Smooth muscle cell (in vitro differentiated cells): Measurements from ENCODE around the gene DDOST. TPM values are rescaled to one million over a fixed set of nuclear protein-coding genes. Genes with fewer than 3 reads are reported as not detected.

Source experiments
- DNase-seq: peaks from one replicate; lab custom pipeline; 2025; ENCODE audit not compliant: unreplicated experiment; lab: John Stamatoyannopoulos, UW
- H2AFZ ChIP-seq: fragments of 200-600 bp; sonication (generic); 2 replicates; pipeline ENCODE4 v1.6.0; 2016; ENCODE audit warnings: antibody characterized with exemption, low read depth, mild to moderate bottlenecking
- H3F3A ChIP-seq: fragments of 200-600 bp; sonication (generic); 2 replicates; pipeline ENCODE4 v1.6.0; 2017; ENCODE audit warnings: antibody characterized with exemption, low read depth
- H3K27ac ChIP-seq: fragments of 200-600 bp; sonication (generic); 2 replicates; pipeline ENCODE4 v1.5.1; 2016; ENCODE audit warnings: low read depth, mild to moderate bottlenecking
- H3K27me3 ChIP-seq: fragments of 200-600 bp; sonication (generic); 2 replicates; pipeline ENCODE4 v1.6.1; 2016; ENCODE audit warnings: low read depth, mild to moderate bottlenecking
- H3K36me3 ChIP-seq: fragments of 200-600 bp; sonication (generic); 2 replicates; pipeline ENCODE4 v1.5.1; 2016; ENCODE audit warnings: low read depth
- H3K4me1 ChIP-seq: fragments of 200-600 bp; sonication (generic); 2 replicates; pipeline ENCODE4 v1.5.1; 2016; ENCODE audit warnings: low read depth
- H3K4me2 ChIP-seq: fragments of 200-600 bp; sonication (generic); 2 replicates; pipeline ENCODE4 v1.6.0; 2016; ENCODE audit warnings: mild to moderate bottlenecking
- H3K4me3 ChIP-seq: fragments of 200-600 bp; sonication (generic); 2 replicates; pipeline ENCODE4 v1.5.1; 2016; ENCODE audit warnings: mild to moderate bottlenecking
- H3K79me2 ChIP-seq: fragments of 200-600 bp; sonication (generic); 2 replicates; pipeline ENCODE4 v1.6.0; 2016; ENCODE audit warnings: low read depth, mild to moderate bottlenecking
- H3K9ac ChIP-seq: fragments of 200-600 bp; sonication (generic); 2 replicates; pipeline ENCODE4 v1.6.0; 2016; ENCODE audit warnings: low read depth
- H3K9me3 ChIP-seq: fragments of 200-600 bp; sonication (generic); replicated peaks from 2 replicates; pipeline ENCODE4 v1.5.1; 2016; ENCODE audit warnings: low read depth
- H4K20me1 ChIP-seq: fragments of 200-600 bp; sonication (generic); 2 replicates; pipeline ENCODE4 v1.6.0; 2016; ENCODE audit warnings: low read depth
- WGBS: methylation state at CpG from one replicate; pipeline ENCODE4 v1.1.7; 2016; ENCODE audit warnings: low lambda C conversion rate; 5-methylcytosine and 5-hydroxymethylcytosine counted together
- polyA plus RNA-seq: library from polyadenylated mRNA; unstranded; fragments of >200 nt; fragmentation: Nextera tagmentation; extraction: Ambion mirVana; gene quantifications from 2 replicates; pipeline ENCODE4 v1.2.1, GENCODE V29; 2016
- total RNA-seq: library from RNA; depleted of rRNA; stranded (reverse); fragments of >200 nt; gene quantifications from 2 replicates; pipeline ENCODE4 v1.2.3, GENCODE V29; 2014
- TF ChIP-seq, protein P1 (sequence below): fragments of 200-600 bp; sonication (generic); IDR thresholded peaks from 2 replicates; pipeline ENCODE4 v1.5.1; 2017; ENCODE audit warnings: borderline replicate concordance, mild to moderate bottlenecking, antibody characterized with exemption; ENCODE audit not compliant: insufficient read depth, poor library complexity, severe bottlenecking

Gene DDOST
- total and polyA plus RNA-seq, 2 experiments from 2014 or later = 267 to 439 TPM

GRCh38 chr1:20619999-20620398 lies 41.2 kb downstream of the DDOST start:
- Histone ChIP-seq H3K4me3 (no peak overlapping the region), H3K4me2 (no peak overlapping the region), H4K20me1 (no peaks in the 10 kb centered on the region), H3K4me1 (no peaks in the 10 kb centered on the region), H3K36me3 (no peaks in the 10 kb centered on the region), H3K9me3 (no peaks in the 10 kb centered on the region), H3K27me3 (no peaks in the 10 kb centered on the region), H3K79me2 (no peaks in the 10 kb centered on the region), H3K9ac (no peak overlapping the region), H3F3A (no peaks in the 10 kb centered on the region), H3K27ac (no peak overlapping the region), H2AFZ (no peak overlapping the region)
- 100% methylated on average over 1 of the region's 1 CpG for WGBS
- TF ChIP-seq, protein P1, sequence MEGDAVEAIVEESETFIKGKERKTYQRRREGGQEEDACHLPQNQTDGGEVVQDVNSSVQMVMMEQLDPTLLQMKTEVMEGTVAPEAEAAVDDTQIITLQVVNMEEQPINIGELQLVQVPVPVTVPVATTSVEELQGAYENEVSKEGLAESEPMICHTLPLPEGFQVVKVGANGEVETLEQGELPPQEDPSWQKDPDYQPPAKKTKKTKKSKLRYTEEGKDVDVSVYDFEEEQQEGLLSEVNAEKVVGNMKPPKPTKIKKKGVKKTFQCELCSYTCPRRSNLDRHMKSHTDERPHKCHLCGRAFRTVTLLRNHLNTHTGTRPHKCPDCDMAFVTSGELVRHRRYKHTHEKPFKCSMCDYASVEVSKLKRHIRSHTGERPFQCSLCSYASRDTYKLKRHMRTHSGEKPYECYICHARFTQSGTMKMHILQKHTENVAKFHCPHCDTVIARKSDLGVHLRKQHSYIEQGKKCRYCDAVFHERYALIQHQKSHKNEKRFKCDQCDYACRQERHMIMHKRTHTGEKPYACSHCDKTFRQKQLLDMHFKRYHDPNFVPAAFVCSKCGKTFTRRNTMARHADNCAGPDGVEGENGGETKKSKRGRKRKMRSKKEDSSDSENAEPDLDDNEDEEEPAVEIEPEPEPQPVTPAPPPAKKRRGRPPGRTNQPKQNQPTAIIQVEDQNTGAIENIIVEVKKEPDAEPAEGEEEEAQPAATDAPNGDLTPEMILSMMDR = no peak
- no peak for DNase-seq

DNA sequence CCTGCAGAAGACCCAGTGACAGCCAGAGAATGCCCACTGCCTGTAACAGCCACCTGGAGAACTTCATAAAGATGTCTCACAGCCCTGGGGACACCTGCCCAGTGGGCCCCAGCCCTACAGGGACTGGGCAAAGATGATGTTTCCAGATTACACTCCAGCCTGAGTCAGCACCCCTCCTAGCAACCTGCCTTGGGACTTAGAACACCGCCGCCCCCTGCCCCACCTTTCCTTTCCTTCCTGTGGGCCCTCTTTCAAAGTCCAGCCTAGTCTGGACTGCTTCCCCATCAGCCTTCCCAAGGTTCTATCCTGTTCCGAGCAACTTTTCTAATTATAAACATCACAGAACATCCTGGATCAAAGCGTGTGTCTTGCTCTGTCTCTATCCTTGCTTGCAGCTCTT lies 42.6 kb downstream of the DDOST start:
- Histone ChIP-seq H3K4me2 (no peak overlapping the region), H3K9me3 (no peaks in the 10 kb centered on the region), H4K20me1 (no peaks in the 10 kb centered on the region), H3K27me3 (no peaks in the 10 kb centered on the region), H3K9ac (no peak overlapping the region), H3K27ac (no peak overlapping the region), H3K36me3 (no peaks in the 10 kb centered on the region), H3F3A (peaks cover 1% of the 10 kb centered on the region), H3K4me3 (no peak overlapping the region), H3K4me1 (no peaks in the 10 kb centered on the region), H2AFZ (no peak overlapping the region), H3K79me2 (no peaks in the 10 kb centered on the region)
- no peak for DNase-seq
- TF ChIP-seq, protein P1 = no peak
- 86% methylated on average over 4 of the region's 4 CpGs for WGBS

DNA sequence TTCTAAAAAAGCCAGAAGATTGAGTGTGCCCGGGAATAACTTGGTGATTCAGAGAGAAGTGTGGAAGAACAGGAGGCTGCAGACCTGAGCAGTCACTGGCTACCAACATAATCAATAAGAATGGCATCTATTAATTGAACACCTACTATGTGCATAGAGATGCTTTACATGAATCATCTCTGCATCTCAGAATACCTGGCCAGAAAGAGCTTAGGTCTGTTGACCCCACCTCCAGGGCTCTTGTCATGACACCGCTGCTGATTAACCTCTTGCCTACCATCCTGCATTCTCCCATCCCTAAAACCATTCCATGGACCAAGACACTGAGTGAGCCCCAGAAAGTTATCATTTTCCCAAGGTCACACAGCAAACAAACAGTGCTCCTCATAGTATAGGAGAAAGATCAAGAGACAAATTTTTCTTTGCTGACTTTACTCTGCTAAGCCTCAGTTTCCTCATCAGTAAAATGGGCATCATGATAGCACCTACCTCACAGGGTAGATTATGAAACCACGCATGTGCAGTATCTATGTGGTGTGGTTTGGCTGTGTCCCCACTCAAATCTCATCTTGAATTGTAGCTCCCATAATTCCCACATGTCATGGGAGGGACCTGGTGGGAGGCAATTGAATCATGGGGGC lies 44.2 kb downstream of the DDOST start:
- no peak overlapping the region for H3K4me2 ChIP-seq
- no peak for DNase-seq
- no peaks in the 10 kb centered on the region for H3K9me3 ChIP-seq
- 94% methylated on average over 3 of the region's 3 CpGs for WGBS
- no peak overlapping the region for H3K4me3 ChIP-seq
- H3F3A ChIP-seq = peaks cover 8% of the 10 kb centered on the region
- no peaks in the 10 kb centered on the region for H3K4me1 ChIP-seq
- no peaks in the 10 kb centered on the region for H3K27me3 ChIP-seq
- H3K9ac ChIP-seq = no peak overlapping the region
- no peak overlapping the region for H3K27ac ChIP-seq
- H3K79me2 ChIP-seq = no peaks in the 10 kb centered on the region
- TF ChIP-seq, protein P1 = no peak
- no peak overlapping the region for H2AFZ ChIP-seq
- no peaks in the 10 kb centered on the region for H3K36me3 ChIP-seq
- H4K20me1 ChIP-seq = no peaks in the 10 kb centered on the region
